ENCODE data around the gene TSPAN2. TPM values are rescaled to one million over a fixed set of nuclear protein-coding genes. Genes with fewer than 3 reads are reported as not detected.

TSPAN2 gene
- total and polyA plus RNA-seq, 2 experiments from 2014 or later = 2.8 to 4.1 TPM

DNA sequence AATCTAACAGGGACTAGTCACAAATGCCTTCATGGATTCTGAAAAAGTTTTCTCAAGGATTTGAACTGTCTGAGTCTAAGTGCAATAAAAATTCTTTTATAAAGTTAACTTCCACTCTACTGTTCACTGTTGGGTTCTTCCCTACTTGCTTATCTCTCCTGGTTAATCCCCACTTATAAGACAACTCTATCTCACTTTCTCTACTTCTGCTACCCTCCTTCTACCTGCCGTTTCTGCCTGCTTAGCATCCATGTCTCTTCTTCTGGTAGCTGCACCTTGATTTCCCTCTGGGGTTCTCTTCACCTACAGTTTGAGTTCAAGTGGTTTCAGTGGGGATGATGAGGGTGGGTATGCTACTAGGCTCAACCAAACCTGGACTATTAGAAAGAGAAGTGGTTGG is 53.7 kb downstream of the TSPAN2 start:
- peaks cover 13% of the 10 kb centered on the region for H3K4me1 ChIP-seq (ENCODE audit: insufficient read depth)
- H3K79me2 ChIP-seq = no peaks in the 10 kb centered on the region
- H3K4me3 ChIP-seq = no peak overlapping the region
- TF ChIP-seq, protein P1, sequence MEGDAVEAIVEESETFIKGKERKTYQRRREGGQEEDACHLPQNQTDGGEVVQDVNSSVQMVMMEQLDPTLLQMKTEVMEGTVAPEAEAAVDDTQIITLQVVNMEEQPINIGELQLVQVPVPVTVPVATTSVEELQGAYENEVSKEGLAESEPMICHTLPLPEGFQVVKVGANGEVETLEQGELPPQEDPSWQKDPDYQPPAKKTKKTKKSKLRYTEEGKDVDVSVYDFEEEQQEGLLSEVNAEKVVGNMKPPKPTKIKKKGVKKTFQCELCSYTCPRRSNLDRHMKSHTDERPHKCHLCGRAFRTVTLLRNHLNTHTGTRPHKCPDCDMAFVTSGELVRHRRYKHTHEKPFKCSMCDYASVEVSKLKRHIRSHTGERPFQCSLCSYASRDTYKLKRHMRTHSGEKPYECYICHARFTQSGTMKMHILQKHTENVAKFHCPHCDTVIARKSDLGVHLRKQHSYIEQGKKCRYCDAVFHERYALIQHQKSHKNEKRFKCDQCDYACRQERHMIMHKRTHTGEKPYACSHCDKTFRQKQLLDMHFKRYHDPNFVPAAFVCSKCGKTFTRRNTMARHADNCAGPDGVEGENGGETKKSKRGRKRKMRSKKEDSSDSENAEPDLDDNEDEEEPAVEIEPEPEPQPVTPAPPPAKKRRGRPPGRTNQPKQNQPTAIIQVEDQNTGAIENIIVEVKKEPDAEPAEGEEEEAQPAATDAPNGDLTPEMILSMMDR (IDR thresholded peaks at IDR 0.05; ENCODE audit: poor library complexity) = no peak
- no peak for TF ChIP-seq EZH2 (IDR thresholded peaks at IDR 0.05; ENCODE audit: borderline replicate concordance)
- TF ChIP-seq EZH2phosphoT487 (IDR thresholded peaks at IDR 0.05; ENCODE audit: low read depth, severe bottlenecking, unreplicated experiment) = peak; percentile 91
- no peaks in the 10 kb centered on the region for H4K20me1 ChIP-seq (ENCODE audit: insufficient read depth, poor library complexity, severe bottlenecking)
- no peak overlapping the region for H2AFZ ChIP-seq
- H3K27ac ChIP-seq = no peak overlapping the region
- no peaks in the 10 kb centered on the region for H3K36me3 ChIP-seq (replicated peaks; ENCODE audit: insufficient read depth, low read depth)
- H3K27me3 ChIP-seq = no peaks in the 10 kb centered on the region
- H3K4me2 ChIP-seq = no peak overlapping the region
- WGBS (ENCODE audit: low lambda C conversion rate, missing lambda C conversion rate) = 48% methylated on average over 1 of the region's 1 CpG
- no peaks in the 10 kb centered on the region for H3K9me3 ChIP-seq (ENCODE audit: low read depth)
- DNase-seq (ENCODE audit: low spot score) = no peak
- no peaks in the 10 kb centered on the region for H3K9me2 ChIP-seq (replicated peaks; ENCODE audit: insufficient read depth)

DNA sequence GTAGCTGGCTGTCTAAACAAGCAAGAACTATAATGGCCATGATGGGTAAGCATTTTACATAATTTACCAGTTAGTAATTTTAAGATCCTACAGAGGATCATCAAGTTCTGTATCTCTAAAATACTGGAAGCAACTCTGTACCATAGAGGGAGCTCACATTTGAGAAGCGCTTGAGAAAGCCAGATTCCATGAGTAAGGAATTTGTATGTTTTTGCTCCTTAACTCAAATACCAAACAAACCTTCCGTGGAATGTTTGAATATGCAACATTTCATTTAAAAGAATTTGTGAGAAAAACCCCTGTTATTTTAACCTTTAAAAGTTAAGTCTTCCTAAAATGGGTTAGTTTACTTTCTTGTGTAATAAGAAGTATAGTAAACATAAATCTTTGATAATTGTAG is 57.7 kb downstream of the TSPAN2 start:
- H3K27me3 ChIP-seq = no peaks in the 10 kb centered on the region
- no peak for TF ChIP-seq EZH2phosphoT487 (IDR thresholded peaks at IDR 0.05; ENCODE audit: low read depth, severe bottlenecking, unreplicated experiment)
- no peak for TF ChIP-seq EZH2 (IDR thresholded peaks at IDR 0.05; ENCODE audit: borderline replicate concordance)
- TF ChIP-seq, protein P1 (IDR thresholded peaks at IDR 0.05; ENCODE audit: poor library complexity) = no peak
- H4K20me1 ChIP-seq (ENCODE audit: insufficient read depth, poor library complexity, severe bottlenecking) = no peaks in the 10 kb centered on the region
- H2AFZ ChIP-seq = no peak overlapping the region
- H3K4me2 ChIP-seq = no peak overlapping the region
- H3K9me3 ChIP-seq (ENCODE audit: low read depth) = no peaks in the 10 kb centered on the region
- WGBS (ENCODE audit: low lambda C conversion rate, missing lambda C conversion rate) = 55% methylated on average over 2 of the region's 2 CpGs
- H3K9me2 ChIP-seq (replicated peaks; ENCODE audit: insufficient read depth) = no peaks in the 10 kb centered on the region
- H3K4me3 ChIP-seq = no peak overlapping the region
- H3K79me2 ChIP-seq = no peaks in the 10 kb centered on the region
- H3K27ac ChIP-seq = no peak overlapping the region
- H3K36me3 ChIP-seq (replicated peaks; ENCODE audit: insufficient read depth, low read depth) = no peaks in the 10 kb centered on the region
- no peak for DNase-seq (ENCODE audit: low spot score)
- H3K4me1 ChIP-seq (ENCODE audit: insufficient read depth) = no peaks in the 10 kb centered on the region

DNA sequence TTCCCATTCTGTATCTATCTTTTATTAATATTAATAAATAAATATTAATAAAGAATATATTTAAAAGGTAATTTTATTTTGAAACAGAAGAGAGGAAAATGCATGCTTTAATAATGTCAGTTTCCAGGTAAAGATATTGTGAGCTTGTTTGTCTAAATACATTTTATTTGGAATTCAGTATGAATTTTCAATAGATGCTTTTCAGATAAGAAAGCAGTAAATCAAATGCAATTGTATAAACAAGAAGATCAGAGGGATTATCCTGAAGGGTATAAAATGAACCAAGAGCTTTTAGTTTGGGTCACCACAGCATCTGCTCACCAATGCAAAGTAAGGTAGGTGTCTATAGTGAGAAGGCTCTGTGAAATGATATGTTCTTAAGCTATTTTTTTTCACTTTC is 59.8 kb downstream of the TSPAN2 start, which contains the start of gene TSHB:
Gene TSHB, plus strand, starts transcription at position 301 of the 400 bp plus-strand sequence. CDS start 3,537 bp downstream, outside the sequence.
- no peak within 1 kb of the TSS for H2AFZ ChIP-seq
- no peak for TF ChIP-seq EZH2 (IDR thresholded peaks at IDR 0.05; ENCODE audit: borderline replicate concordance)
- no peak for TF ChIP-seq EZH2phosphoT487 (IDR thresholded peaks at IDR 0.05; ENCODE audit: low read depth, severe bottlenecking, unreplicated experiment)
- TF ChIP-seq, protein P1 (IDR thresholded peaks at IDR 0.05; ENCODE audit: poor library complexity) = no peak
- no peak within 1 kb of the TSS for H3K4me2 ChIP-seq
- no peaks in the 10 kb centered on the region for H4K20me1 ChIP-seq (ENCODE audit: insufficient read depth, poor library complexity, severe bottlenecking)
- DNase-seq (ENCODE audit: low spot score) = no peak
- no peak within 1 kb of the TSS for H3K27ac ChIP-seq
- H3K9me2 ChIP-seq (replicated peaks; ENCODE audit: insufficient read depth) = no peaks in the 10 kb centered on the region
- no peak within 1 kb of the TSS for H3K4me3 ChIP-seq
- no peaks in the 10 kb centered on the region for H3K79me2 ChIP-seq
- no peaks in the 10 kb centered on the region for H3K36me3 ChIP-seq (replicated peaks; ENCODE audit: insufficient read depth, low read depth)
- no peaks in the 10 kb centered on the region for H3K9me3 ChIP-seq (ENCODE audit: low read depth)
- H3K4me1 ChIP-seq (ENCODE audit: insufficient read depth) = no peaks in the 10 kb centered on the region
- no peaks in the 10 kb centered on the region for H3K27me3 ChIP-seq

DNA sequence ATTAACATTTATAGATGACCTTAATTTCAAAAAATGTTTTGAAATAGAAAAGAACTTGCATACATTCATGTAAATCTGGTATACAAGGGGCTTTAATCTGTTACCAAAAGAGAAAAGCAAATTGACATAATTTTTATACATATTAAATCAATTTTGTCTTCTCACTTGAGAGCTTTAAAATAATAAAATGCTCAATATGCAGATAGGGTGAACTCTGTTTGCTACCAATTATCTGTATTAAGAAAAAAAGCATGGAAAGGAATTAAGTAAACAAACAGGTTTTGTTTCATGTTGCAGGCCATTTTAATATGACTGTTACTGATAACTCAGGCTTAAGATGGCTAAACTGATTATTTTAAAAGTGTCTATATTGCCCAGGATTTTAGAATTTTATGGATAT is 65.7 kb downstream of the TSPAN2 start:
- H3K79me2 ChIP-seq = no peaks in the 10 kb centered on the region
- H3K9me2 ChIP-seq (replicated peaks; ENCODE audit: insufficient read depth) = no peaks in the 10 kb centered on the region
- H3K4me1 ChIP-seq (ENCODE audit: insufficient read depth) = no peaks in the 10 kb centered on the region
- no peaks in the 10 kb centered on the region for H3K9me3 ChIP-seq (ENCODE audit: low read depth)
- H3K27me3 ChIP-seq = peaks cover 5% of the 10 kb centered on the region
- TF ChIP-seq, protein P1 (IDR thresholded peaks at IDR 0.05; ENCODE audit: poor library complexity) = no peak
- TF ChIP-seq EZH2 (IDR thresholded peaks at IDR 0.05; ENCODE audit: borderline replicate concordance) (no peak), EZH2phosphoT487 (IDR thresholded peaks at IDR 0.05; ENCODE audit: low read depth, severe bottlenecking, unreplicated experiment) (no peak)
- no peak overlapping the region for H3K27ac ChIP-seq
- H4K20me1 ChIP-seq (ENCODE audit: insufficient read depth, poor library complexity, severe bottlenecking) = no peaks in the 10 kb centered on the region
- H2AFZ ChIP-seq = no peak overlapping the region
- no peaks in the 10 kb centered on the region for H3K36me3 ChIP-seq (replicated peaks; ENCODE audit: insufficient read depth, low read depth)
- DNase-seq (ENCODE audit: low spot score) = no peak
- H3K4me2 ChIP-seq = no peak overlapping the region
- H3K4me3 ChIP-seq = no peak overlapping the region
